CD4-positive, alpha-beta T cell treated with Interferon gamma for 1 hour (primary cell): ENCODE data around the gene AGAP3.

Experiments
- DNase-seq: peaks from one replicate; pipeline ENCODE4 v3.0.0-alpha.2; 2020

The AGAP3 gene

GRCh38 chr7:151088019-151088855 is 2.0 kb downstream of the AGAP3 start:
- no peak for DNase-seq

- DNase-seq = peak; percentile 77
Measured at GRCh38 chr7:151088856-151089699, 2.8 kb downstream of the AGAP3 start.

GRCh38 chr7:151089893-151090730 is 3.8 kb downstream of the AGAP3 start:
- no peak for DNase-seq

DNA sequence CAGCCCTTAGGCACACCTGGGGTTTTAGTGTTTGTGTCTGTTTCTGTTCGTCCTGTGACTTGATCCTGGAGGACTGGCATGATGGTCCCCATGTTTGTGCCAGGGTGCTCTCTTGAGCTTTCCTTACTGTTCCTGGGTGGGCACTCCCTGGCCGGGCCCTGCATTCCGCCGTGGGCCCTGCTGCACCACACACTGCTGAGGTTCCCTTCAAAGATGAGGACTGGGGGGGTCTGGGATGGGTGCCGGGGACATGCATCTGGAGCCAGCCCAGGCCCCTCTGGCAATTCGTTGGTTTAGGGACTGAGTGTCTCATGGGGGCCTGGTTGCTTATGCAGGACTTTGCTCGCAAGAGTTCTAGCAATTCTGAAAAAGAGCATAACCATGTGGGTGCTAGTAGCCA is 4.7 kb downstream of the AGAP3 start:
- DNase-seq = no peak

DNA sequence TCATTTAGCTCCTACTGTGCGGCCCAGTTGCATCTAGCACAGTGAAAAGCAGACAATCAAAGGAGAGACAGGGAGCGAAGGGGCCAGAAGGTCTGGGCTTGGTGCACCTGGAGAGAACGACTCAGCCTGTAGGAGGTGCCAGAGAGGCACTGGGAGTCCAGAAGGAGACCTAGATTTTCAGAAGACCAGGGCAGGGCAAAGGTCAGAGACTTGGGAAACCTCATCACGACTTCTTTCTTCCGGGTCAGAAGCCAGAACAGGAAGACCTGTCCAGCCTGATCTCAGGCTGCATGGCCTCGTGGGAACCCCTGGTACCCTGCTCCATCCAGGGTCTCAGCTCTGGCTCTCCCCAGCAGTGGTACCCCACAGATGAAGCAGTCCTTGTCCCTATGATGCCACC is 5.2 kb downstream of the AGAP3 start:
- no peak for DNase-seq

- DNase-seq = no peak
Measured at GRCh38 chr7:151091988-151092387, 5.7 kb downstream of the AGAP3 start.

GRCh38 chr7:151093748-151094147 is 7.5 kb downstream of the AGAP3 start:
- no peak for DNase-seq

DNA sequence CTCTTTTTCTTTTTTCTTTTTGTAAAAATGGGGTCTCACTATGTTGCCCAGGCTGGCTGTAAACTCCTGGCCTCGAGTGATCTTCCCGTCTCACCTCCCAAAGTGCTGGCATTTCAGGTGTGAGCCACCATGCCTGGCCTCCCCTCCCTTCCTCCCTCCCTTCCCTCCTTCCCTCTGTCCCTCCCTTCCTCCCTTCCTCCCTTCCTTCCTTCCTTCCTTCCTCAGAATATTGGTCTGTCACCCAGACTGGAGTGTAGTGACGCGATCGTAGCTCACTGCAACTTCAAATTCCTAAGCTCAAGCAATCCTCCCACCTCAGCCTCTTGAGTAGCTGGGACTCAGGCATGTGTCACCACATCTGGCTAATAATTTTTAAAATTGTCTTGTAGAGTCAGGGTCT is 8.4 kb downstream of the AGAP3 start:
- DNase-seq = no peak

- no peak for DNase-seq
Measured at GRCh38 chr7:151095123-151095797, 9.0 kb downstream of the AGAP3 start.

DNA sequence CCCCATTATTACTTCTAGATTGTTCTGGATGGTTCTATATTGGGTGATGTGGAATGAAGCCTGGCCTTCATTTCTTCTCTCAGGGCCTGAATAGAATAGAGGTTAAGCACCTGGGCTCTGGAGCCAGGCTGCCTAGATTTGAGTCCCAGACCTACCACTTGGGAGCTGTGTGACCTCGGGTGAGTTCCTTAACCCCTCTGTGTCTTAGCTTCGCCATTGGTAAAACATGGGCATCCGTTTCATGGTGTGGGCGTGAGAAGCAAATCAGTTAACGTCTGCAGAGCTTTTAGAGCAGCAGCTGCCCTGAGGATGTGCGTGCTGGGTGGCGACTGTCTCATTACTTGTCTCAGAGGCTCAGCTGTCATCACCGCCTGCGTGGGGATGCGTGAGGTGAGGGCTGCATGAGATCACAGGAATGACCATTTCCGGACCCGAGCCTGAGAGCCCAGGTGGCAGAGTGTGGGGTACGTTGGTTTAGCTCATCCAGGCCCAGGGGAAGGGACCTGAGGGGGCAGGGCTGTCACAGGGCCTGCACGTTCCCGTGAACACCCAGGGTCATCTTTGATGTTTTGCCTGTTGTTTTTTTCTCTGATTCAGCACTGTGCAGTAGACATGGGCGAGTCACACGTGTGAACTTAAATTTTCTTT is 9.7 kb downstream of the AGAP3 start:
- no peak for DNase-seq

- no peak for DNase-seq
Measured at GRCh38 chr7:151099486-151100211, 13.4 kb downstream of the AGAP3 start.

- no peak for DNase-seq
Measured at GRCh38 chr7:151100921-151101320, 14.6 kb downstream of the AGAP3 start.

DNA sequence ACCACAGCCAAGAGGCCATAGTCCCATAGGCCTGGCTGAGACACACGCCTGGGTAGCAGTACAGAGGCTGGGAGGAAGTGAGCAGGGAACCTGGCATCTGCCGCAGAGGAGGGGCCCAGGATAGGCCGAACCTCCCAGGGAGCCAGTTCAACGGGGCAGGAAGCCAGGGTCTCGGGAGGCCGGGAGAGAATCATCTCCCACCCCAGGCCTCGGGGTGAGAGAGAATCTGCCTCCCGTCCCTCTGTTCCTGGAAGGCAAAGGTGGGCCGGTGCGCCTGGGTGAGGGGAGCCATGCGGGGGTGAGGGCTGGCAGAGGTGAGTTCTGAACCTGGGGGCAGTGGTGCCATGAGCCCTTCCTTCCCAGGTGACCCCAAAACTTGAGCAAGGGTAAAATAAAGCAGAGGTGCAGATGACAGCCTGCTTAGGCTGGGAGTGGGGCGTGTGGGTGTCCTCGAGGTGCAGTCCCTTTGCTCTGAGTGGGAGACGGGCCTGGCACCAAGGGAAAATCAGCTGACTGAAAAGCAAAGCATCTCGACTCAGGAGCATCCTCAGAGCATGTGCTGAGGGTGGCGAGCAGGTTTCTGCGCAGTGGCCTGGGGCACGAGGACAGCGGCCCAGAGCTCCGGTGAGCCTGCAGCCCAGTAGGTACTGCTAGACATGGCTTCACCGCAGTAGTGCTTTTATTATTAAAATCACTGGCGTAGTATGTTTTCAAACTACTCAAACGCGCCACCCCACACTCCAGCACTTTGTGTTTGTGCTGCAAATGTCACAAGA is 15.5 kb downstream of the AGAP3 start:
- no peak for DNase-seq

- no peak for DNase-seq
Measured at GRCh38 chr7:151102991-151103390, 16.7 kb downstream of the AGAP3 start.

- no peak for DNase-seq
Measured at GRCh38 chr7:151103973-151104372, 17.7 kb downstream of the AGAP3 start.

DNA sequence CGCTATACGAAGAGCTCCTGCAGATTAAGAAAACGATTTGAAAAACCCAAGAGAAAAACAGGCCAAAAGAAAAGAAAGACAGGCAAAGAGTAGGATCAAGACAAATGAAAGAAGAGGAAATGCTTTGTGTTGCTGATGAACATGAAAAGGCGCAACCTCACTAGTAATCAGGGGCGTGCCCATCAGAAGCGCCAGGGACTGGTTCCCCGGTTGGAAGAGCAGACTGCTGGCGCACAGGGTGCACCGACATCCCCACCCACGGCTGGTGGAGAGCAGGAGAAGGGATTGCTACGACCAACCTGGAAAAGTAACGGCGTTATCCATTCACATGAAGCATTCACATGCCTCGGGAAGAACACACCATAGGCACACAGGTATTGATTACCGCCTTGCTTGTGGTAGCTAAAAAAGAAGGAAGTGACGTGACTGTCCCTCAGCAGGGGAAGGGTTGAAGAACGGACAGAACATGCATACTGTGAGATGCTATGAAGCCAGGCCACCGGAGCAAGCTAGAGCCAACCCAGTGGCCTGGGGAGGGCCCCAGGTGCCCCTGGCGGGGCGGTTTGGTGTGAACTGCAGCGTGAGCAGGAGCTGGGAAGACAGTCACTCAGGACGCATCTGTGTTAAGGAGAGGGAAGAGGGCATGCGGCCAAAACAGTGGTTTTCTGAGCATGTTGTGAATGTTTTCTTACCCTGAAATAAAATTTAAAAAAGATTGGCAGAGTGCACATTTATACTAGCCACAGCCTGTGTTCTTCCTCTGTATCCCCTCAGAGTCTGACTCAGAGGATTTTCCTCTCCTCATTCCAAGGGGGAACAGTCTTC is 18.3 kb downstream of the AGAP3 start:
- DNase-seq = no peak

- no peak for DNase-seq
Measured at GRCh38 chr7:151107882-151108281, 21.6 kb downstream of the AGAP3 start.

DNA sequence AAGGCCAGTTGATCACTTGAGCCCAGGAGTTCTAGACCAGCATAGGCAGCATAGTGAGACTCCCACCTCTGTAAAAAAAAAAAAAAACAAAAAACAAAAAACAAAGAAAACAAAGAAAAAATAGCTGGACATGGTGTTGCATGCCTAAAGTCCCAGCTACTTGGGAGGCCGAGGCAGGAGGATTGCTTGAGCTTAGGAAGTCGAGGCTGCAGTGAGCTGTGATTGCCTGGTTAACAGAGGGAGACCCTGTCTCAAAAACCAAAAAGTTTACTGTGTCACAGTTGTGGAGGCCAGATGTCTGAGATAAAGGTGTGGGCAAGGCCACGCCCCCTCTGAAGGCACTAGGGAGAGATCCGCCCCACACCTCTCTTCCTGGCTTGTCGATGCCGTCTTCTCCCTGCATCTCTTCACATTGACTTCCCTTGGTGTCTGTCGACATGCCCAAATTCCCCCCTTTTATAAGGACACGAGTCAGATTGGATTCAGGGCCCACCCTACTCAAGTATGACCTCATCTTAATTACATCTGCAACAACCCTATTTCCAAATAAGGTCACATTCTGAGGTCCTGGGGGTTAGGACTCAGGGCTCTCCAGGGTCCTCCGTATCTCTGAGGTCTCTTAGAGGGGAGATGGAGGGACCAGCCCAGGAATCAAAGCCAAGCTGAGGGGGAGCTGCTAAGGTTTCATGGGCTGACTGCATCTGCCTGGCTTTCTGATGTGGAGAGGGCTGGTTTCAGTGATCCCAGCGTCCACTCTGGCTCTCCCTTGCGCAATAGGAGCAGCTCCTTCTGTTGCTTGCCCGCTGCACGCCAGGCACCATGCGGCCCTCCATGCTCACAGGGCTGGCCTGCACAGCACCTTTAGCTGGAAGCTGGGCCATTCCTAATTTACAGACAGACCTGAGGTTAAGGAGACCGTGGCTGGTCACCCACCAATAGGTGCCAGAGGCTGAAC is 23.1 kb downstream of the AGAP3 start:
- DNase-seq = no peak
